Testis (tissue), 2 donors: ENCODE results near the gene OTOF.

Source experiments
- POLR2A ChIP-seq: fragments of 450-650 bp; IDR thresholded peaks from one replicate; pipeline ENCODE4 v1.6.1; 2017; ENCODE audit warnings: antibody characterized with exemption, mild to moderate bottlenecking, moderate library complexity
- TF ChIP-seq, protein P1 (sequence below), 3 experiments: fragments of 450-650 bp in 2 of 3; fragments of 200-600 bp in 1 of 3; sonication (generic) in 1 of 3; IDR thresholded peaks; one replicate each; pipeline ENCODE4 v1.5.1; 2016 to 2019; ENCODE audit warnings: antibody characterized with exemption in 3 of 3, mild to moderate bottlenecking in 2 of 3, moderate library complexity in 1 of 3

DNA sequence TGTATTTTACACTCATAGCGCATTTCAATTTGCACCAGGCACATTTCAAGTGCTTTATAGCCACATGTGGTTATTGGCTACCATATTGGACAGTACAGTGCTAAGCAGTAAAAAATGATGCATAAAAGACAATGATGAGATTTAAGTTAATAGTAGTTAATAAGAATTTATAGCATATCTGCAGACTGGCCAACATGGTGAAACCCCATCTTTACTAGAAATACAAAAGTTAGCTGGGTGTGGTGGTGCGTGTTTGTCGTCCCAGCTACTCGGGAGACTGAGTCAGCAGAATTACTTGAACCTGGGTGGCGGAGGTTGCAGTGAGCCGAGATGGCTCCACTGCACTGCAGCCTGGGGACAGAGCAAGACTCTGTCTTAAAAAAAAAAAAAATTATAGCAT, 66.5 kb downstream of the OTOF start:
- TF ChIP-seq, protein P1, sequence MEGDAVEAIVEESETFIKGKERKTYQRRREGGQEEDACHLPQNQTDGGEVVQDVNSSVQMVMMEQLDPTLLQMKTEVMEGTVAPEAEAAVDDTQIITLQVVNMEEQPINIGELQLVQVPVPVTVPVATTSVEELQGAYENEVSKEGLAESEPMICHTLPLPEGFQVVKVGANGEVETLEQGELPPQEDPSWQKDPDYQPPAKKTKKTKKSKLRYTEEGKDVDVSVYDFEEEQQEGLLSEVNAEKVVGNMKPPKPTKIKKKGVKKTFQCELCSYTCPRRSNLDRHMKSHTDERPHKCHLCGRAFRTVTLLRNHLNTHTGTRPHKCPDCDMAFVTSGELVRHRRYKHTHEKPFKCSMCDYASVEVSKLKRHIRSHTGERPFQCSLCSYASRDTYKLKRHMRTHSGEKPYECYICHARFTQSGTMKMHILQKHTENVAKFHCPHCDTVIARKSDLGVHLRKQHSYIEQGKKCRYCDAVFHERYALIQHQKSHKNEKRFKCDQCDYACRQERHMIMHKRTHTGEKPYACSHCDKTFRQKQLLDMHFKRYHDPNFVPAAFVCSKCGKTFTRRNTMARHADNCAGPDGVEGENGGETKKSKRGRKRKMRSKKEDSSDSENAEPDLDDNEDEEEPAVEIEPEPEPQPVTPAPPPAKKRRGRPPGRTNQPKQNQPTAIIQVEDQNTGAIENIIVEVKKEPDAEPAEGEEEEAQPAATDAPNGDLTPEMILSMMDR (IDR thresholded peaks at IDR 0.05), result no peak
- TF ChIP-seq POLR2A, result no peak
